GM21381 (cell line): ENCODE results near the gene TMEM31.
"Not testable (repeated sequence)": the region's sequence is repeated elsewhere in the genome, so short reads cannot be mapped to it uniquely, and the experiment has no call there.

Source experiments
- ATAC-seq: cut with Tn5 transposase; IDR thresholded peaks from one replicate; pipeline ENCODE4 v1.9.1; 2021; ENCODE audit warnings: mild to moderate bottlenecking, moderate library complexity; ENCODE audit not compliant: unreplicated experiment

The TMEM31 gene

DNA sequence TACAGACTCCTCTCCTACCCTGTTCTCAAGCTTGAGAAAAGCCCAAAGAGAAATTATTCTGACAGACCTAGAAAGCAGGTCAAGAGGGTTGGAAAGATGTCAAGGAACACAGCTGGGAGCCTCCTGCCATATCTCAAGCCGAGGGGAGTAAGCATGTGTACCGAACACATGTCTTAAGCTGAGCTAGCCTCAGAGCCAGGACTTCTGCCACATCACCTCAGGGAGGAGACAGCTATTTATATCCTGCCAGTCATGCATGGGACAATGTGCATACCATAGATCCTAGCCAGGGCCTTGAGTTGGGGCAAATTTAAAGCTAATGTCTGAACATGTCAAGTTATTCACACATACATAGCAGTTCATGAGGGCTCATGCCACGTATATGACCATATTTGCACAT lies 11.8 kb downstream of the TMEM31 start:
- ATAC-seq: no peak

DNA sequence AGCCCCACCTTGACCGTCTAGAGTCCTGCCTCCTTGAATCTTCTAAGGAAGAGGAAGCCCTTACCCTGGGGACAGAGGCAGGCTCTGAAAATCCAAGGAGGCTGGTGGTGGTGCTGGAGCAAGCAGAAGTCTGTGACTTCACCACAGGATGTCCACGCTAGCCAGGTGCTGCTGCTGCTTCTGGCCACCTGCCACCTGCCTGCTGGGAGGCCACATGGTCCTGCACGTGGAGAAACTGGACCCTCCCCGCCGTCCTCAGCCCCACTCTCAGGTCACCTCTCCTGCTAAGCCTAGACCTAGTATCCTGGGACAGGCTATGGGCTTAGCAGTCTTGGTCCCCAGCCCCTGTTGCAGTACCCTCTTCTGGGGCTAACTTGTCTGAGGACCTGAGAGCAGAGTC lies 15.8 kb downstream of the TMEM31 start:
- no peak for ATAC-seq

DNA sequence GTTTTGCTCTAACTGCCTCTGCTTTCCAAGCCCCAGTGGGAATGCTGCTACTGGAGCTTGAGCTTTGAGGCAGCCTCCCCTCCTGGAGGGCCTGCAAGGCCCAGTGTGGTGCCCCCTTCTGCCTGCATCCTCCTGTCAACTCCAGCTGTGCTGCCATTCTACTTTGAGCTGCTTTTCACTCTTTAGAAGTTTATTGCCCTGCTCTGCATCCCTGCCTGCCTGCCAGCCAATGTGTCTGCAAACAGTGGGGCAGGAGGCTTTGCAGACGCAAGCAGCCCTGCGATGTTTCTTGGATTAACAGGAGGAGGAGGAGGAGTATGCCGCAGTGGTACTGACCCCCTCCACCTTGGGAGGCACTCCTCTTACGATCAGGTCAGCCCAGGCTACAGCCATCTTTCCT lies 16.4 kb downstream of the TMEM31 start:
- no peak for ATAC-seq

DNA sequence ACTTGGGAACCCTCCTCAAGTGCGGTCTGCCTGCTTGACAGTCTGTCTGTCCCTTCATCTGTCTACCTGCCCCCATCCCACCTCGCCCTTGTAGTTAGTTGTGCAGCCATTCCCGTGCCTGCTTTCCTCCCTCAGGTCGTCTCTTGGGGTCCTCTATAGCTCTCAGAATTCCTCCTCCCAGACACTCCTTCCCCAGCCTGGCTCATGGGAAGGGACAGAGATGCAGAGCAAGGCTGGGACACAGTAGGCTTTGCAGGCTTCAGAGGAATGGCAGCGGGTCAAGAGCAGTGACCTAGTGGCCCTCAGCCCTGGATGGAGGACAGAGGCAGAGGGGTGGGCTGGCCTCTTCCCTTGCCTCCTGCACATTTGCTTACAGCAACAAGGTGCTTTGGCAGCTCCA lies 18.3 kb downstream of the TMEM31 start:
- no peak for ATAC-seq

DNA sequence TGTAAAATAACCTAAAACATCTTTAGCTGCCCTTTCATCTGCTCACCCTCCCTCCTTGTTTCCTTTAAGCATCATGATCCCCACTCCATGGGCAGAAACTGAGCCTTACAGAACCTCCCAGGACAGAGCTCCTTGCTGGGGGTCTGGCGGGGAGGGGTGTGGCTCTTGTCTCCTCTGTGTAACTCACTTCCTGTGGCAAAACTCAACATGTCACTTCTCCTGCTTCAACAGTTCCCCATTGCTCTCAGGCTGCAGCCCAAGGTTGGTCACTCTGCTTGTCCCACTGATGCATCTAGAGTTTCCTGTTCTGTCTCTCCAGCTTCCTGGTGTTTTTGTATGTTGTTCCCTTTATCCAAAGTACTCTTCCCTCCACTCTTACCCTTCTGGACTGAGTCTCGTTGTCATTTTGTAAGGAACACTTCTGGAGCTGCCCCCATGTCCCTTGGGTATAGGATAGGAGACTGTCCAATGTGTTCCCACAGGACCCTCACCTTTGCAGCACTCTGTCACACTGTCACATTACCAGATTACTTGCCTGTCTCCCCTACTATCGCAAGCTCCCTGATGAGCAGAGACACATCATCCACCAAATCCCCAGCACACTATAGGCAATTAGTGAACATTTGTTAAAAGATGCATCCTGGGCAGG lies 19.6 kb downstream of the TMEM31 start:
- no peak for ATAC-seq

DNA sequence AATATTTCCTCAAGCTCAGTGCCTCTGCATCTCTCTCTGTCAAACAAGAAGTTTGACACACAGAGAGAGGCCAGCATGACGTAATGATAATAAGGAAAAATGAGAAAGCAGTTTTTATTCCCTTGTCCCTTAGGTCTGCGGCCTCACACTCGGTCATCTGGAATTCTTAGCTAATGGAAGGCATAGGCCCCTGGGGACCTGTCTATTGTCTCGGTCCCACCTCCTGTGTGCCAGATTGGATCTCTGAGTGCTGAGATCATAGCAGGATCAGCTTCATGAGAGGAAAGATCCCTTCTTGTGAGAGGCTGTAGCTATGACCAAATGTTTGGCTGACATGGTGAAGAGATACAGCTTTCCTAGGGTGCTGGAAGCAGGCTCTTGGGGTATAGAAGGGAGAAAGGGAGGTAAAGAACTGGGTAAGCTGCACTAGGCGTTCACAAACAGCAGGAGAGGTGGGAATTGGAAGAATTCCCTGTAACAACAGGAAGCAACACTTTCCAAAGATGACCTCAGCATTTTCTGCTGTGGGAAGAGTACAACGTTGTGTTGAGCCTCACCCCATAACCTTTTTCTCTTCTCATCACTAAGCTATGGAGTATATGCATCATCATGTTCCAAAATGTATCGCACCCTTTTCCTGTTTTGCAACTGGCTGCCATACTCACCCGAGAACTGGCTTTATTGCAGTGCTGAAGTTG lies 20.2 kb downstream of the TMEM31 start:
- no peak for ATAC-seq

DNA sequence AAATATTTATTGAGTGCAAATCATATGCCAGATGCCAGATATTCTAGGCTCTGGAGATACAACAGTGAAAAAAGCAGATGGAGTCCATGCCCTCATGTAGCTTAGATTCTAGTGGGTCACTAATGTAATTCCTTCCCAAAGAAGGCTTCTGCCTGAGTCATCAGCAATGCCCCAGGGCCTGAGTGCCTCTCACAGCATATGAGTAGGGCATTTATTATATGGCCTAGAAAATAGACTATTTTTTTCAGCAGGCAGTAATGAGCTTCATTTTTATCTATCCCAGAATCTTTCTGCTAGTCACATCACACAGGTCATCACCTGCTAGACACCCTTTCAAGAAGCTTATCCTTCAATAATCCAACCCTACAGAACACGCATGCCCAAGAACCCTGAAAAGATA lies 22.3 kb downstream of the TMEM31 start:
- no peak for ATAC-seq

DNA sequence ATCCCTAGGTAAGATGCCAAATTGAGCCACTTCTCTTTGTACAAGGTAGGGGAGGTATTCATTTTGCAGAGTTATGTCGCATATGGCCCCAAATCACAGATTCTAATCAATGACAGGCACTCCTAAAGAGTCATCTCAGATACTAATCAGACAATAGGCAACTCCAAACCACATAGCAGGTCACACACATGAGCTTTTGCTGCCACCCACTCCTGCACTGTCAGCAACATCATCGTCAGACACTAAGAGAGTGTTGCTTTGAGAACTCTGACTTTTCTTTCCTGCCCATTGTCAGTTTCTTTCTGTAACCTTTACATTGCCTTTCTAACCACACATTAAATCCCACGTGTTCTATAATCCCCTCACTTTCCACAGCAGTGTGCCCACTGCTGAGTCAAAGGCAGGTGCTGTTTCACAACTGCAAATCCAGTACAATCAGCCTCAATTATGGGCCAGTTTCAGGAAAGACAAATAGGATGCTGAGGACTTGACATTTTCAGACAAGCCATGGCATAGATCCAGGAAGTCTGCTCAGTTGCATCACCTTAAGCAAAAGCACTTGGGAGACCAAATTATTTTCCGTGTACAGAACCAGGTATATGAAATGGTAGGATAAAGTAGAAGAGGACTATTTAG lies 23.5 kb downstream of the TMEM31 start:
- no peak for ATAC-seq

DNA sequence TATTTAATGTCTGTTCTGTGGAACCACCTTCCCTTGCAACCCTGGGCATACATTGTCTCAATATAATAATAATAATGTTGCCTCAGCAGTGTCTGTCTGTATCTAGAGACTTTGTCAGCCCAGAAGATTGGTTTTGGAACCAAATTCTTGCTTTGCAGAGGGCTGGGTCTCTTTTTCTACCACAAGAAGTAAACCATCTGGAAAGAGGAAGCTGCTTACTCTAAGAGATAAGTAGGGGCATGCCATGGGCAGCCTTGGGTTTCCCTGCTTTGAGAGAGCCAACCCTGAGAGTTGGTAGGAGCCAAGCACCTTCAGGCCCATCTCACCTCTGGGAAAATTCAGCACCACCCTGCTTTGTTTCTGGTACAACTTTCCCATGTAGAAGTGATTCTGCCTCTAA lies 27.0 kb downstream of the TMEM31 start:
- ATAC-seq: no peak

DNA sequence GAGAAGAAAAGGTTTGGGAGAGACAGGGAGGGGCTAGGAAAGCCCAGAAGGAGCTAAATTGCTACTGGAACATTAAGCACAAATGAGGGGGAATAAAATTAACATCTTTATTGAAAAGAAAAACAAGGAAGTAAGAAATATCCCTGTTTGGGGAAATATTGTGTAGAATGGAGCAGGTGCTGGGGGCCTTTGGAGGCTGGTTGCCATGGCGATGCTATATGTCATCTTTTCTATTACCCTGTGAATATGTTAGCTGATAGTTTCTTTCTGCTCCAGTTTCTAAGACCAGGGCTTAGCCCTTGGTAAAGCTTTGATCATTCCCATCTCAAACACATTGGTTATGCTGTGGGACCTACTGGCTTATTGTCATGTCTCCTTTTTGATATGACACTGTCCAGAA lies 28.7 kb downstream of the TMEM31 start:
- no peak for ATAC-seq

DNA sequence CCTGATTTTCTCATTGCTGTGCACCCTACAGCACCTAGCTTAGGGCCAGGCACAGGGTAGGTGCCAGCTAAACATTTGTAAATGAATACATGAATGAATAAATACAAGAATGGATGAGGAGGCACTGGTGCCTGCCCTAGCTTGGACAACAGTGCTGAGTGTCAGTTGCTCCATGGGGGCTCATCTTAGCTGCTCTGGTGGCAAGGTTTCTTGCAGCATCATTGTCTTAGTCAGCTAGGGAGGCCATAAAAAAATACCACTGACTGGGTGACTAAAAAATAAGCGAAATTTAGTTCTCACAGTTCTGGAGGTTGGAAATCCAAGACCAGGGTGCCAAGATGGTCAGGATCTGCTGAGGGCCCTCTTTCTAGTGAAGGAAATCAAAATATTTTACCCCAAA lies 31.2 kb downstream of the TMEM31 start:
- ATAC-seq: no peak

DNA sequence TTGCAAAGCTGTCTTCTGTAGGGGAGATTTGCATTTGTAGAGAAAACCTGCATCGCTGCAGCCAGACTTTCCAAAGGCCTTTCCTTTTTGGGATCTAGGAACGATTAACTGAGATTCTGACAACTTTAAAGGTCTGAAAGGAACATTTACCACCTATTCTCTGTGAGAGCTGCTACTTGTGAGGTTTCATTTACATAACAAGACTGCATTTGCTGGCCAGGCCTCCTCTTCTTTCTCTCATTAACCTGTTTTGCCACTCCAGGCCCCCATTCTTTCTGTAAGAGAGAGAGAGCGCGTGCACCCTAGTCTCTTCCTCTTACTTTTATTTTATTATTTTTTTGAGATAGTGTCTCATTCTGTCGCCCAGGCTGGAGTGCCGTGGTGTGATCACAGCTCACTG lies 31.6 kb downstream of the TMEM31 start:
- ATAC-seq: no peak

DNA sequence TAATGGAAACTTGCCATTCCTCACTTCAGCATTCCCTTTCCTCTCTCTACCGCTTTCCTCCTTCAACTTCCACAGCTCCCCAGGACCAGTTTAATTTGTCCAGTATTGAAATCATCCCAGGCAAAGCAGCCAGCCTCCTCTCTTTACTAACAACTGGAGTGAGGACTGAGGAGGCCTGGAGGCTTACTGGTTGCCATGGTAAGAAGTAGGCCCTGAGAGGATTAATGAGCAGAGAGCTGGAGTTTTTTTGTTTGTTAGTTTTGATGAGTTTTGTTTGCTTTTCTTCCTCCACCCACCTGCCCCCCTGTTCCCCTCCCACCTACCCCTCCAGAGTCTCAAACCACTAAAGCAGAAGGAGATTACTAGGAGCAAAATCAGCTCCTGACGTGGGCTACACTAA lies 36.5 kb downstream of the TMEM31 start:
- ATAC-seq: no peak

DNA sequence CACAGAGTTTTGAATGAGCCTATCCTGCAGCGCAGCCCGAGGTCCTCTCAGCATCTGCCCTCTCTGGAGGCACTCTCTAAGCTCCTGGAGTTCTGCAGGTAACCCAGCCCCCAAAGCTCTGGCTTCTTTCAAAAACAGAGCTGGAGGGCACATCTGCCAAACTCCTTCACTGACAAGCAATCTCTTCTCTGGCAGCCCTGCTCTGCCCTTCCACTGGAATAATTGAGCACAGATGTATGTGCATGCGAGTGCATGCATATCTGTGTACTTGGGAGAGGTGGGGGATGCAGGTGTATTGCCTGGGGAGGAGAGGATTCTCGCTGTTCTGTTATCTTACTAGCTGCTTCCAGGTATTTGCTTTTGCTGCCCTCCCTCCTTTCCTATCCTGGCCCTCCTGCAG lies 43.7 kb downstream of the TMEM31 start:
- no peak for ATAC-seq

DNA sequence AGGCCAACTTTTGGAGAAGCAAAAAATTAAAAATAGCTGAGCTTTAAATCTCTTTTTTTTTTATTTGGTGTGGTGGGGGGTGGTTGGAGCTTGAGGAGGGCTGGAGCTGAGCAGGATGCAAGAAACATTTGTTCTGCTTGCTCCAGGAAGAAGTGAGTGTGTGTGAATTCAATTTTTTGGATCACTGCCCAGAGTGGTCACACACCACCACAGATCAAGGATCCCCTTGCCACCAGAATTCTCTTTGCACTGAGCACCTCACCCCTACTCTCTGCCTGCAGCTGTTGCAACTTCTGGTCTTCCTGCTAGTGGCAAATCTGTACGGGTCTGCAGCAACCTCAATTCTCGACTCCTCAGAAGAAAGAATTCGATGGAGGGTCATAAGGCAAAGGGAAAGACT lies 46.0 kb downstream of the TMEM31 start:
- ATAC-seq: no peak

DNA sequence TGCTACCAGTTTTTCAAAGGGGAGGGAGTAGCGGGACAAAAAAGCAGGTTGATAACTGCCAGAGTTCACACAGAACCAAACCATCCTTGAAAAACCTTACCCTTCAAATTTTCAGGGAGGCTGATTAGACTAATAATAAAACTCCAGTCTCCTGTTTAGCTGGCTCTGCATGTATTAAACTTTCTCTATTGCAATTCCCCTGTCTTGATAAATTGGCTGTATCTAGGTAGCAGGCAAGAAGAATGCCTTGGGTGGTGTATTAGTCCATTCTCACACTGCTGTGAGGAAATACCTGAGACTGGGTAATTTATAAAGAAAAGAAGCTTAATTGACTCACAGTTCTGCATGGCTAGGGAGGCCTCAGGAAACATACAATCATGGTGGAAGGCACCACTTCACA lies 47.8 kb downstream of the TMEM31 start:
- ATAC-seq: no peak

DNA sequence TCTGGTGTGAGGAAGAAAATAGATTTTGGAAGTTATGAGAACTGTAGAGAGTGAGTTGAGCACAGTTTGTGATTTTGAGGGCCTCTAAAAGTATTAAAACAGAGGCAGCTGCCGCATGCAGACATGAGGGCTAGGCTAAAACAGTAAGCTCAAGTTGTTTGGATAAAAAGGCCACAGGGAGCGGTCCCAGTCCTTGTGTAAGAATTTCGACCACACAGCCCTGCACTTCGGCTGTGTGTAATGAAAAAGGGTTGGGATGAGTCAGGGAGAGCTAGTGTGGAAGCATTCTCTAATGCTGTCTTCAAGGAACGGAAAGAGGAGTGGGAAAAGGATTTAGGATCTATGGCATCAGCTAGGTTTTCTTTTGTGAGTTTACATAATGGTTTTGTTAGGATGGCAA lies 52.8 kb downstream of the TMEM31 start:
- not testable (repeated sequence) for ATAC-seq
